HFFc6 (cell line): ENCODE data around the gene PPP2R2B. TPM values are rescaled to one million over a fixed set of nuclear protein-coding genes. Genes with fewer than 3 reads are reported as not detected.

Experiments used
- DNase-seq: peaks from one replicate; pipeline ENCODE4 v3.0.0-alpha.2; 2018
- H3K27ac Mint-ChIP-seq: 2 replicates; pipeline ENCODE4 v1.8.0; 2020; ENCODE audit warnings: mild to moderate bottlenecking, mixed read lengths
- H3K27me3 Mint-ChIP-seq: 2 replicates; pipeline ENCODE4 v1.8.0; 2021; ENCODE audit warnings: mild to moderate bottlenecking, moderate library complexity, mixed read lengths; ENCODE audit not compliant: insufficient read depth
- H3K36me3 Mint-ChIP-seq: 2 replicates; pipeline ENCODE4 v1.8.0; 2021; ENCODE audit warnings: low read depth, mixed read lengths
- H3K4me1 Mint-ChIP-seq: 2 replicates; pipeline ENCODE4 v1.8.0; 2020; ENCODE audit warnings: low read depth, mixed read lengths
- H3K4me3 Mint-ChIP-seq: 2 replicates; pipeline ENCODE4 v1.8.0; 2020; ENCODE audit warnings: mild to moderate bottlenecking, moderate library complexity, mixed read lengths
- H3K9me3 Mint-ChIP-seq: 2 replicates; pipeline ENCODE4 v1.8.0; 2020; ENCODE audit warnings: mild to moderate bottlenecking, mixed read lengths
- total RNA-seq, 6 experiments: library from RNA; stranded (reverse); fragmentation: NEBNext Ultra II Directional; extraction: Animal tissue kit (Norgen Biotek cat#: 25700); gene quantifications; 2 replicates in 1 of 6; 3 replicates in 5 of 6; pipeline ENCODE4 v1.2.3, GENCODE V29; 2021
- TF ChIP-seq, protein P1 (sequence below): fragments of 200-600 bp; sonication (generic); IDR thresholded peaks from 2 replicates; pipeline ENCODE4 v1.5.0; 2021; ENCODE audit warnings: antibody characterized with exemption, mild to moderate bottlenecking

The PPP2R2B gene
- total RNA-seq, 6 experiments from 2014 or later = not detected

DNA sequence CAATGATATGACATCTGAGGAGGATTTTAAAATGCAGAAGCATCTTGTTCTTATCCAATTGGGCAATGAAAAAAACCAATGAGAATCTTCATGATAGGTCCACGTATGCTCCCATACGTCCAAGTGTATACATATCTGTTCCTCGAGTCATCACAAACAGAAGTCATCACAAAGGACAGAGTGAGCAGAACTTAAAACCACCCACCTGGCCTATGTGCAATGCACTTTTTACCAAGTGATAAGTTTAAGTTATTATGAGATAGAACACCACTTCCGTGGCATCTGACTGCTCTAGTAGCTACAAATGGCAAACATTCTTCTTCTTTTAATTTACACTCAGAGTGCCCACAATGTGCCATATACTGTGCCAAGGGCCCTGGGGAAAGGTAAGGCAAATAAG lies 82.4 kb downstream of the PPP2R2B start:
- TF ChIP-seq, protein P1, sequence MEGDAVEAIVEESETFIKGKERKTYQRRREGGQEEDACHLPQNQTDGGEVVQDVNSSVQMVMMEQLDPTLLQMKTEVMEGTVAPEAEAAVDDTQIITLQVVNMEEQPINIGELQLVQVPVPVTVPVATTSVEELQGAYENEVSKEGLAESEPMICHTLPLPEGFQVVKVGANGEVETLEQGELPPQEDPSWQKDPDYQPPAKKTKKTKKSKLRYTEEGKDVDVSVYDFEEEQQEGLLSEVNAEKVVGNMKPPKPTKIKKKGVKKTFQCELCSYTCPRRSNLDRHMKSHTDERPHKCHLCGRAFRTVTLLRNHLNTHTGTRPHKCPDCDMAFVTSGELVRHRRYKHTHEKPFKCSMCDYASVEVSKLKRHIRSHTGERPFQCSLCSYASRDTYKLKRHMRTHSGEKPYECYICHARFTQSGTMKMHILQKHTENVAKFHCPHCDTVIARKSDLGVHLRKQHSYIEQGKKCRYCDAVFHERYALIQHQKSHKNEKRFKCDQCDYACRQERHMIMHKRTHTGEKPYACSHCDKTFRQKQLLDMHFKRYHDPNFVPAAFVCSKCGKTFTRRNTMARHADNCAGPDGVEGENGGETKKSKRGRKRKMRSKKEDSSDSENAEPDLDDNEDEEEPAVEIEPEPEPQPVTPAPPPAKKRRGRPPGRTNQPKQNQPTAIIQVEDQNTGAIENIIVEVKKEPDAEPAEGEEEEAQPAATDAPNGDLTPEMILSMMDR = no peak
- no peaks in the 10 kb centered on the region; the same call in 1 of the 2 replicates for H3K27me3 Mint-ChIP-seq

GRCh38 chr5:146794326-146795029 lies 84.1 kb downstream of the PPP2R2B start:
- Mint-ChIP-seq H3K4me1 (no peaks in the 10 kb centered on the region), H3K9me3 (peaks cover 9% of the 10 kb centered on the region; the same call in 1 of the 2 replicates), H3K27me3 (no peaks in the 10 kb centered on the region), H3K36me3 (no peaks in the 10 kb centered on the region), H3K27ac (no peak overlapping the region), H3K4me3 (no peak overlapping the region)
- DNase-seq = no peak
- TF ChIP-seq, protein P1 = no peak

More for the DNA sequence above, 82.4 kb downstream of the PPP2R2B start:
- DNase-seq = no peak
- H3K4me1 Mint-ChIP-seq = no peaks in the 10 kb centered on the region
- H3K4me3 Mint-ChIP-seq = no peak overlapping the region
- H3K9me3 Mint-ChIP-seq = peaks cover 4% of the 10 kb centered on the region; the same call in 1 of the 2 replicates
- no peaks in the 10 kb centered on the region for H3K36me3 Mint-ChIP-seq
- H3K27ac Mint-ChIP-seq = no peak overlapping the region

GRCh38 chr5:146793709-146794108 lies 84.8 kb downstream of the PPP2R2B start:
- H3K4me3 Mint-ChIP-seq = no peak overlapping the region
- no peaks in the 10 kb centered on the region for H3K27me3 Mint-ChIP-seq
- no peak overlapping the region for H3K27ac Mint-ChIP-seq
- H3K36me3 Mint-ChIP-seq = no peaks in the 10 kb centered on the region
- DNase-seq = no peak
- H3K9me3 Mint-ChIP-seq = peaks cover 16% of the 10 kb centered on the region
- TF ChIP-seq, protein P1 = no peak
- H3K4me1 Mint-ChIP-seq = no peaks in the 10 kb centered on the region

DNA sequence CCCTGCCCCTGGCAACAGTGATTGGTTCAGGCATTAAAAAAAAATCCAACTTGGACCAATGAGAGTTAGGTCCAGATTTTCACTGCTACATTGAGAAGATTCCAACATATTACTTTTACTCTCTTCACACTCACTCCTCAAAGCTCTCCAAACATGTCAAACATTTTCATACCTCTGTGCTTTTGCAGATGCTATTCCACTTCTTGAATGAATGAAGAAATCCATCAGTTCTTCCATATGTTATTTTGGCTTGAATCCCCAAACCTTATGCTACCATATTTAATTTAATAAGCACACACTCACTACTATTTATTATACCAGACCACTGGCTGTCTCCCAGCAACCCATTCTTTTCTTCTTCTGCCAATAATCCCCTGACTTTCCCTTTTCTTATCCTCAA lies 87.1 kb downstream of the PPP2R2B start:
- Mint-ChIP-seq H3K27me3 (no peaks in the 10 kb centered on the region; the same call in 1 of the 2 replicates), H3K4me3 (no peak overlapping the region), H3K27ac (no peak overlapping the region), H3K4me1 (no peaks in the 10 kb centered on the region), H3K36me3 (no peaks in the 10 kb centered on the region), H3K9me3 (peaks cover 24% of the 10 kb centered on the region)
- TF ChIP-seq, protein P1 = no peak
- DNase-seq = no peak

GRCh38 chr5:146789712-146790653 lies 88.6 kb downstream of the PPP2R2B start:
- DNase-seq = no peak
- Mint-ChIP-seq H3K4me3 (no peak overlapping the region), H3K4me1 (no peaks in the 10 kb centered on the region), H3K9me3 (peaks cover 24% of the 10 kb centered on the region), H3K27me3 (no peaks in the 10 kb centered on the region; the same call in 1 of the 2 replicates), H3K36me3 (no peaks in the 10 kb centered on the region), H3K27ac (no peak overlapping the region)
- TF ChIP-seq, protein P1 = no peak
